MM.1S (cell line): ENCODE results near the gene LDLRAD4.

Experiments
- DNase-seq: peaks from one replicate; pipeline ENCODE4 v3.0.0-alpha.2; 2015
- H2AFZ ChIP-seq: fragments of 300-600 bp; sonication (generic); 2 replicates; pipeline ENCODE4 v1.6.0; 2016; ENCODE audit warnings: antibody characterized with exemption, low read length
- H3F3A ChIP-seq: fragments of 300-600 bp; sonication (generic); 2 replicates; pipeline ENCODE4 v1.6.1; 2016; ENCODE audit warnings: mild to moderate bottlenecking, antibody characterized with exemption, low read length, moderate library complexity, mixed read lengths; ENCODE audit not compliant: insufficient read depth
- H3K27ac ChIP-seq: fragments of 300-600 bp; sonication (generic); 2 replicates; pipeline ENCODE4 v1.5.1; 2016; ENCODE audit warnings: mild to moderate bottlenecking, low read length
- H3K27me3 ChIP-seq: fragments of 300-600 bp; sonication (generic); replicated peaks from 2 replicates; pipeline ENCODE4 v1.6.0; 2016; ENCODE audit warnings: low read length; ENCODE audit not compliant: insufficient read depth
- H3K36me3 ChIP-seq: fragments of 300-600 bp; sonication (generic); replicated peaks from 2 replicates; pipeline ENCODE4 v1.6.1; 2016; ENCODE audit warnings: mild to moderate bottlenecking, low read length, mixed read lengths; ENCODE audit not compliant: insufficient read depth
- H3K4me1 ChIP-seq: fragments of 300-600 bp; sonication (generic); 2 replicates; pipeline ENCODE4 v1.6.1; 2016; ENCODE audit warnings: low read length, mixed read lengths
- H3K4me2 ChIP-seq: fragments of 300-600 bp; sonication (generic); 2 replicates; pipeline ENCODE4 v1.6.0; 2016; ENCODE audit warnings: low read depth, low read length
- H3K4me3 ChIP-seq: fragments of 300-600 bp; sonication (generic); 2 replicates; pipeline ENCODE4 v1.5.1; 2016; ENCODE audit warnings: low read length, mixed read lengths
- H3K79me2 ChIP-seq: fragments of 300-600 bp; sonication (generic); 2 replicates; pipeline ENCODE4 v1.6.1; 2016; ENCODE audit warnings: mixed run types, low read length, mixed read lengths
- H3K9ac ChIP-seq: fragments of 300-600 bp; sonication (generic); 2 replicates; pipeline ENCODE4 v1.6.1; 2016; ENCODE audit warnings: low read length, mixed read lengths
- H3K9me2 ChIP-seq: fragments of 300-600 bp; sonication (generic); replicated peaks from 2 replicates; pipeline ENCODE4 v1.6.1; 2016; ENCODE audit warnings: mild to moderate bottlenecking, low read length, mixed read lengths; ENCODE audit not compliant: insufficient read depth
- H3K9me3 ChIP-seq: fragments of 300-600 bp; sonication (generic); replicated peaks from 2 replicates; pipeline ENCODE4 v1.6.1; 2016; ENCODE audit warnings: mild to moderate bottlenecking, low read length, mixed read lengths; ENCODE audit not compliant: insufficient read depth
- H4K20me1 ChIP-seq: fragments of 300-600 bp; sonication (generic); 2 replicates; pipeline ENCODE4 v1.6.1; 2016; ENCODE audit warnings: mild to moderate bottlenecking, low read length, moderate library complexity, mixed read lengths; ENCODE audit not compliant: insufficient read depth
- CTCF ChIP-seq: fragments of 300-600 bp; sonication (generic); IDR thresholded peaks from 2 replicates; pipeline ENCODE4 v1.5.1; 2016; ENCODE audit warnings: antibody characterized with exemption, low read length, mixed read lengths
- EZH2 ChIP-seq: fragments of 300-600 bp; sonication (generic); optimal IDR thresholded peaks from 2 replicates; pipeline ENCODE3; 2017; ENCODE audit warnings: low read depth, mild to moderate bottlenecking, antibody characterized with exemption, low read length, mixed read lengths
- EZH2phosphoT487 ChIP-seq: fragments of 300-600 bp; sonication (generic); IDR thresholded peaks from 2 replicates; pipeline ENCODE4 v1.6.1; 2018; ENCODE audit warnings: antibody characterized with exemption, low read length

The LDLRAD4 gene

GRCh38 chr18:13548966-13549879 is 330.7 kb downstream of the LDLRAD4 start:
- Histone ChIP-seq H2AFZ (no peak overlapping the region), H3K27me3 (no peaks in the 10 kb centered on the region), H3K79me2 (no peaks in the 10 kb centered on the region), H3K36me3 (no peaks in the 10 kb centered on the region), H3F3A (no peaks in the 10 kb centered on the region), H3K9me2 (no peaks in the 10 kb centered on the region), H4K20me1 (no peaks in the 10 kb centered on the region), H3K4me3 (no peak overlapping the region), H3K4me2 (peak overlapping the region; percentile 29; the same call in 1 of the 2 replicates), H3K4me1 (peaks cover 9% of the 10 kb centered on the region), H3K9me3 (no peaks in the 10 kb centered on the region), H3K9ac (no peak overlapping the region), H3K27ac (no peak overlapping the region)
- DNase-seq = no peak
- TF ChIP-seq EZH2 = no peak
- TF ChIP-seq EZH2phosphoT487 = no peak
- no peak for TF ChIP-seq CTCF

GRCh38 chr18:13549880-13550232 is 331.3 kb downstream of the LDLRAD4 start:
- H3K9ac ChIP-seq = no peak overlapping the region
- TF ChIP-seq EZH2 = no peak
- TF ChIP-seq CTCF = no peak
- TF ChIP-seq EZH2phosphoT487 = no peak
- H3K9me2 ChIP-seq = no peaks in the 10 kb centered on the region
- H3K9me3 ChIP-seq = no peaks in the 10 kb centered on the region
- no peak for DNase-seq
- no peak overlapping the region for H3K4me3 ChIP-seq
- no peak overlapping the region for H3K27ac ChIP-seq
- H3K4me2 ChIP-seq = peak overlapping the region; percentile 29; the same call in 1 of the 2 replicates
- no peaks in the 10 kb centered on the region for H3K79me2 ChIP-seq
- H3K4me1 ChIP-seq = peaks cover 9% of the 10 kb centered on the region
- H2AFZ ChIP-seq = no peak overlapping the region
- H4K20me1 ChIP-seq = no peaks in the 10 kb centered on the region
- no peaks in the 10 kb centered on the region for H3K27me3 ChIP-seq
- no peaks in the 10 kb centered on the region for H3F3A ChIP-seq
- no peaks in the 10 kb centered on the region for H3K36me3 ChIP-seq

- H3K79me2 ChIP-seq = no peaks in the 10 kb centered on the region
- no peaks in the 10 kb centered on the region for H4K20me1 ChIP-seq
- H3K36me3 ChIP-seq = no peaks in the 10 kb centered on the region
- no peaks in the 10 kb centered on the region for H3K27me3 ChIP-seq
- no peaks in the 10 kb centered on the region for H3K9me3 ChIP-seq
- H3K4me3 ChIP-seq = no peak overlapping the region
- TF ChIP-seq EZH2 (no peak), CTCF (no peak), EZH2phosphoT487 (no peak)
- H3F3A ChIP-seq = no peaks in the 10 kb centered on the region
- no peak overlapping the region for H3K4me2 ChIP-seq
- peaks cover 9% of the 10 kb centered on the region for H3K4me1 ChIP-seq
- H3K9me2 ChIP-seq = no peaks in the 10 kb centered on the region
- H2AFZ ChIP-seq = no peak overlapping the region
- H3K27ac ChIP-seq = no peak overlapping the region
- H3K9ac ChIP-seq = no peak overlapping the region
- DNase-seq = no peak
These were observed 332.1 kb downstream of the LDLRAD4 start for GRCh38 chr18:13550418-13551304.
